Measurements from ENCODE around the gene PPA1.

DNA sequence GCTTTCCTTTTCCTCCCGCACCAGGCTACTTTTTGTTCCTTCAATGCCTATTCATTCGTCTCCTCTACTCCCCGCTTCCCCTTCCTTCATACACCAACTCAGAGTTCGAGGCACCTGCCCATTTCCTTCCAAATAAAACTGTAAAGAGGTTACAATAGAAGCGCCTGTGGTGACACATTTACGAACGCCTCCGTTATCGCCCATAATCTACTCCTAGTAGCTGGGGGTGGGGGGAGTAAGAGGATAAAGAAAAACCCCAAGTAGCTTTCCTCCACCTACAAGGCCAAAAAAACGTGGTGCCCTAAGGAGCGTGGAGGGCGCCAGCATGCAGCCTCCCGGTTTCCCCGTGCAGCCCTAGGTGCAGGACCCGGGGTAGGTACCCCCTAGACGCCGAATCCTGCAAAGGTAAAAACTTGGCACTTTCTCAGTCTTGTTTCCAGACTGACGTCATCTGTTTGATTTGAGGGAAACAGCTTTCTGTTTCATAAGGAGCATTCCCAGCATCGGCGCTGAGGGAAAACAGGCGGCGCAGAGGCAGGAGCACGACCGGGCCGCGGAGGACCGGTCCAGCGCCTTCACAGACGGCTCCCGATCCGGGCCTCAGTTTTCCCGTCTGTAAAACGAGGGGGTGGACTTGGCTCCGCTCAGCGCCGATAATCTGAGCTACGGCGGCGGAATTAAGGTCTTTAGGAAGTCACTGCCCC lies 922 bp downstream of the PPA1 start:
- TF ChIP-seq POLR2AphosphoS5 (IDR thresholded peaks at IDR 0.05; ENCODE audit: borderline replicate concordance, low read depth, low read length) = no peak
- TF ChIP-seq EZH2 (IDR thresholded peaks at IDR 0.05) = no peak
- no peak for TF ChIP-seq FOXP2 (optimal IDR thresholded peaks at IDR 0.05; ENCODE audit: control extremely low read depth, extremely low read length, insufficient read depth)
